HEK293T (cell line): ENCODE data around the gene DLX6.

Experiments
- BHLHE40 ChIP-seq: fragments of 450-650 bp; IDR thresholded peaks from 2 replicates; pipeline ENCODE4 v1.6.1; 2016; ENCODE audit warnings: mild to moderate bottlenecking, moderate library complexity, borderline replicate concordance
- ELF4 ChIP-seq: fragments of 450-650 bp; IDR thresholded peaks from 2 replicates; pipeline ENCODE4 v1.6.1; 2017; ENCODE audit warnings: antibody characterized with exemption
- FOXA1 ChIP-seq: fragments of 450-650 bp; IDR thresholded peaks from 2 replicates; pipeline ENCODE4 v1.6.1; 2016; ENCODE audit warnings: mild to moderate bottlenecking
- FOXK2 ChIP-seq: fragments of 450-650 bp; IDR thresholded peaks from 2 replicates; pipeline ENCODE4 v1.6.1; 2016; ENCODE audit warnings: mild to moderate bottlenecking
- FOXM1 ChIP-seq: fragments of 450-650 bp; IDR thresholded peaks from 2 replicates; pipeline ENCODE4 v1.6.1; 2017; ENCODE audit warnings: mild to moderate bottlenecking, borderline replicate concordance
- PKNOX1 ChIP-seq: fragments of 450-650 bp; IDR thresholded peaks from 2 replicates; pipeline ENCODE4 v1.6.1; 2016
- SP1 ChIP-seq: fragments of 450-650 bp; IDR thresholded peaks from 2 replicates; pipeline ENCODE4 v1.6.1; 2017
- SUZ12 ChIP-seq: fragments of 450-650 bp; IDR thresholded peaks from 2 replicates; pipeline ENCODE4 v1.6.1; 2016; ENCODE audit warnings: mild to moderate bottlenecking
- TARDBP ChIP-seq: fragments of 450-650 bp; IDR thresholded peaks from 2 replicates; pipeline ENCODE4 v1.6.1; 2016
- ZNF384 ChIP-seq: fragments of 450-650 bp; IDR thresholded peaks from 2 replicates; pipeline ENCODE4 v1.6.1; 2016

- TF ChIP-seq PKNOX1 (no peak), BHLHE40 (no peak), TARDBP (no peak), SP1 (no peak), FOXM1 (no peak), ZNF384 (no peak), FOXA1 (no peak), ELF4 (no peak), SUZ12 (no peak), FOXK2 (no peak)
These were observed 17.6 kb upstream of the DLX6 start for GRCh38 chr7:96987719-96988118.
